VCaP (cell line): ENCODE measurements around the gene ASAP2.
A peak's percentile ranks its signal among the peaks of the same experiment; 100 is the strongest.
"Not testable (repeated sequence)": the region's sequence is repeated elsewhere in the genome, so short reads cannot be mapped to it uniquely, and the experiment has no call there.

Experiments
- H3K27ac ChIP-seq: fragments of 450-650 bp; 2 replicates; pipeline ENCODE4 v1.5.1; 2017
- TF ChIP-seq, protein P1 (sequence below): fragments of 450-650 bp; conservative IDR thresholded peaks from 2 replicates; pipeline ENCODE4 v1.5.1; 2017; ENCODE audit warnings: mild to moderate bottlenecking, moderate library complexity

The ASAP2 gene

DNA sequence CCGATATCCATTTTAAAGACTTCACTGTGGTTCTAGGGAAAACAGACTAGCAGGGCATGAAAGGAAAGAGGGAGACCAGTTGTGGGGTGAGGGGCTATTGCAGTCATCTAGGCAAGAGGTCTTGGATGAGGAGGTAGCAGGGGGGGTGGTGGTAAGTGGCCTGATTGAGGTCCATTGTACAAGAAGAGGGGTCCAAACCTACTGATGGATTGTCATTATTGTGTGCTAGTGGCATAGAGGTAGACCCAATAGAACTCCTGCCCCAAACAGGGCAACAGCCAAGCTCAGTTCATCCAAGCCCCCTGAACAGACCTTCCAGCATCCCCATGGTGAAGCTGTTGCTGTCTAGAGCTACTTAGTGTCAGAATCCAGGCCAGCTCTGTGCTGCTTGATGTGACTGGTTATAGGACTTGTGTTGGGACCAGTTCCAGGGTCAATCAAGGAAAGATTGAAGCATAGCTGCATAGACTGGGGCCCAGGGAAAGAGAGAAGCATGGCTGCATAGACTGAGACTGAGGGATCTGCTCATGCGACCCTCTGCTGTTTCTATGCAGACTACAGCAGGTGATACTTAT, 7.0 kb downstream of the ASAP2 start:
- H3K27ac ChIP-seq, result peak overlapping the region; percentile 94
- TF ChIP-seq, protein P1, sequence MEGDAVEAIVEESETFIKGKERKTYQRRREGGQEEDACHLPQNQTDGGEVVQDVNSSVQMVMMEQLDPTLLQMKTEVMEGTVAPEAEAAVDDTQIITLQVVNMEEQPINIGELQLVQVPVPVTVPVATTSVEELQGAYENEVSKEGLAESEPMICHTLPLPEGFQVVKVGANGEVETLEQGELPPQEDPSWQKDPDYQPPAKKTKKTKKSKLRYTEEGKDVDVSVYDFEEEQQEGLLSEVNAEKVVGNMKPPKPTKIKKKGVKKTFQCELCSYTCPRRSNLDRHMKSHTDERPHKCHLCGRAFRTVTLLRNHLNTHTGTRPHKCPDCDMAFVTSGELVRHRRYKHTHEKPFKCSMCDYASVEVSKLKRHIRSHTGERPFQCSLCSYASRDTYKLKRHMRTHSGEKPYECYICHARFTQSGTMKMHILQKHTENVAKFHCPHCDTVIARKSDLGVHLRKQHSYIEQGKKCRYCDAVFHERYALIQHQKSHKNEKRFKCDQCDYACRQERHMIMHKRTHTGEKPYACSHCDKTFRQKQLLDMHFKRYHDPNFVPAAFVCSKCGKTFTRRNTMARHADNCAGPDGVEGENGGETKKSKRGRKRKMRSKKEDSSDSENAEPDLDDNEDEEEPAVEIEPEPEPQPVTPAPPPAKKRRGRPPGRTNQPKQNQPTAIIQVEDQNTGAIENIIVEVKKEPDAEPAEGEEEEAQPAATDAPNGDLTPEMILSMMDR, result no peak

DNA sequence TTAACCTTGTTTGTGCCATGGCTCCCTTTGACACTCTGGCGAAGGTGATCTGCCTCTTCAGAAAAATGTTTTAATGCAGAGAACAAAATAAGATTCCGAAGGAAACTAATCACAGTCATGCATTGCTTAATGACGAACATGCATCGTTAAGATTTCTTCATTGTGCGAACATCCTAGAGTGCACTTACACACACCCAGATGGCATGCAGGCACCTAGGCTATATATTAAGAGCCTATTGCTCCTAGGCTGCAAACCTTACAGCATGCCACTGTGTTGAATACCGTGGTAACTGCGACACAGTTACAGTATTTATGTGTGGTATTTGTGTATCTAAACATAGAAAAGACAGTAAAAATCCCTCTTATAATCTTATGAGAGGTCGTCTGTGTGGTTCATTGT, 8.3 kb downstream of the ASAP2 start:
- TF ChIP-seq, protein P1, result no peak

DNA sequence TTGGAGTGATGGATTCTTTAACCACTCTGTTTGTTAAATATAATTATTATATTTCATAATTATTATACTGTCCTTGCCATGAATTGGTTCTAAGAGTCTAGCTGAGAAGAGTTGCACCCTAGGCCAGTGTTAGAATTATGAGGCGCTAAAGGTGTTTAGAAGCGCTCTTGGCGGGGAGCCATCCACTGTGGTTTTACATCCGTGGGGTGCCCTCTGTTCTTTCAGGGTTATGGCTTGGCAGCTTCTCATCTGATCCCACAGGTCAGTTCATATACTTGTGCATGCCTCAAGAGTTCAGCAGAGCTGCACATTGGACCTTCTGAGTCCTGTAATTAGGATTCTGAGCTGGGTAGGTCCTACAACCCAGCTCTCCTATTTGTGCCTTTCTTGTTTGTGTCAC, 9.1 kb downstream of the ASAP2 start:
- TF ChIP-seq, protein P1, result no peak
- no peak overlapping the region for H3K27ac ChIP-seq

More for the DNA sequence above, 8.3 kb downstream of the ASAP2 start:
- peak overlapping the region; percentile 94; the same call in 1 of the 2 replicates for H3K27ac ChIP-seq

DNA sequence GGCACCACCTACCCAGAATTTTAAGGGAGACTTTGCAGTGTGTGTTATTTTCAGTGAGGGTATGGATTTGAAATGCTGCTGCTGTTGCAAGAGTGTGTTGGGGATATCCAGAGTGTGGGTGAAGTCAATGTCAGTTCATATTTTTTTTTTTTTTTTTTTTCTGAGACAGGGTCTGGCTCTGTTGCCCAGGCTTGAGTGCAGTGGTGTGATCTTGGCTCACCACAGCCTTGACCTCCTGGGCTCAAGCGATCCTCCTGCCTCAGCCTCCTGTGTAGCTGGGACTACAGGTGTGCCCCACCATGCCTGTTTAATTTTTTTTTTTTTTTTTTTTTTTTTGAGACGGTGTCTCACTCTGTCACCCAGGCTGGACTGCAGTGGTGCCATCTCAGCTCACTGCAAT, 9.5 kb downstream of the ASAP2 start:
- not testable (repeated sequence) for H3K27ac ChIP-seq

DNA sequence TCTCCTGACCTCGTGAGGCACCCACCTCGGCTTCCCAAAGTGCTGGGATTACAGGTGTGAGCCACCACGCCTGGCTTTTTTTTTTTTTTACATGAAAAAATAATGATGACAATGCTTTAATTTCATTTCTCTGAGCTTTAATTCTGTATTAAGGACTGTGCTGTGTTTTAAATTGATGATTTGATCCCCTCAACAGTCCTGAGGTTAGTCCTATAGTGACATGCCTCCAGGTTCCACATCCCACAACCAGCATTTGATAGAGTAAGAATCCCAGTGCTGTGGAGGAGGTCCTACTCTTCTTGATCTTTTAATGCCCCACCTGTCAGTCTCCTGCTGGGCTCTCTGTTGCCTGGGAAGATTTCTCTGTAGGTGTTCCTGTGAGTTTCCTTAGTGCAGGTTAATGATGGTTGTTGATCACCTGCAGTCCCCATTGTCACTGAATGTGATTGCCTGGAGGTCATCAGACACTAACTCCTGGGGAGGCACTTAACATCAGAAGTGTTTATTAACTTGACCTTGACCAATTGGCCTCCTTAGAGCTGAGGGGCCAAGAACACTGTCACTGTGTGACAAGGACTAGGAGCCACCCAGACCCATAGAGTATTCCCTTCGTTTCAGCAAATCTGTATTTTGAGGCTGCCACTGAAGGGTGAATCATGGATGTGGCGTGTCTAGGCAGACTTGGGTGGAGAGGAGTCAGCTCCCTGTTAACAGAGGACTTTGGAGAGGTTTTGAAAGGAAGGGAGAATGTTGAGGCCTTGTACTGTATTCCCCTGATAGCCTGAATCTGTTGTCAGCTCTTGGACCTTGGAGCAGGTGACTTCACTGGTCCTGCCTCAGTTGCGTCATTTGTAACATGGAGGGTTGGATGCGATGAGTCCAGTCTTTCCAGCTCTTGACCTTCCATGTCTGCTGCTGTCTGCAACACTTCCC, 11.5 kb downstream of the ASAP2 start:
- TF ChIP-seq, protein P1, result no peak
- no peak overlapping the region for H3K27ac ChIP-seq

DNA sequence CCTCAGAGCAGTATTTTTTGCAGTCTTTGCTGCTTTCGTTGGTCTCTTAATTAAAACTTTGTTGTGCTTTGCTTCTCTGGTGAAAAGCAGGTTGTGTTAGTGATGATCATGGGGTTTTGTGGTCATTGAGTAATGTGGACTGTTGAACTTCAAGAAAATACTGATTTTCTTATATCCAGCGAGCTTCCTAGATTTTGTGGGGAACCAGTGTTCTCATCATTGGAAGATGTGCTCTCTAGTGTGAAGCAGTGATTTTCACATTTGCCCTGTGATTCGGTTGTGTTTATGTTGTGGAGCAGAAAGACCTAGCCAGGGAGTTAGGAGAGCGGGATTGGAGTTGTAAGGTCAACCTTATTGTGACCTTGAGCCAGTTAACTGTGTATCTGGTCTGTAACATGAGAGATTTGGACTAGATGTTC, 12.4 kb downstream of the ASAP2 start:
- TF ChIP-seq, protein P1, result no peak
- H3K27ac ChIP-seq, result no peak overlapping the region

DNA sequence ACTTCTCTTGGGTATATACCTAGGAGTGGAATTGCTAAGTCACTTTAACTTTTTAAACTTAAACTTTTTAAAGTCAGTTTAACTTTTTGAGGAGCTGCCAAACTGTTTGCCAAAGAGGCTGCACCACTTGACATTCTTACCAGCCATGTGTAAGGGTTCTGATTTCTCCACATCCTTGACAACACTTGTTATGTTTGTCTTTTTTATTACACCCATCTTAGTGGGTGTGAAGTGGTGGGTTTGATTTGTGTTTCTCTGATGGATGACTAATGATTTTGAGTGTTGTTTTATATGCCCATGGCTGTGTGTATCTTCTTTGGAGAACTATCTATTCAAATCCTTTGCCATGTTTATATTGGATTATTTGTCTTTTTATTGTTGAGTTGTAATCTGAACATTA, 13.6 kb downstream of the ASAP2 start:
- TF ChIP-seq, protein P1, result no peak

DNA sequence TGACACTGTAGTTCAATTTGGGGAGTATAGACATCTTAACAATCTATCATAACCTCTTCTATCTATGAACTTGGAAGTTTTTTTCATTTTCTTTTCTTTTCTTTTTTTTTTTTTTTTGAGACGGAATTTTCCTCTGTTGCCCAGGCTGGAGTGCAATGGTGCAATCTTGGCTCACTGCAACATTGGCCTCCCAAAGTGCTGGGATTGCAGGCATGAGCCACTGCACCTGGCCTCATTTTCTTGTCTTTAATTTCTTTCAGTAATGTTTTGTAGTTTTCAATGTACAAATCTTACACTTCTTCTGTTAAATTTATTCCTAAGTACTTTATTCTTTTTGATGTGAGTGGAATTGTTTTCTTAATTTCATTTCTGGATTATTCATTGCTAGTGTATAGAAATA, 14.6 kb downstream of the ASAP2 start:
- TF ChIP-seq, protein P1, result no peak
- H3K27ac ChIP-seq, result no peak overlapping the region

More for the DNA sequence above, 13.6 kb downstream of the ASAP2 start:
- H3K27ac ChIP-seq, result no peak overlapping the region
